IMR-90 (cell line): Measurements from ENCODE around the gene CFAP73. TPM values are rescaled to one million over a fixed set of nuclear protein-coding genes. Genes with fewer than 3 reads are reported as not detected.

Source experiments
- ATAC-seq: fragments of 200-7000 bp; cut with Tn5 transposase; 2 replicates; pipeline ENCODE4 v1.9.1; 2020; ENCODE audit warnings: low read depth, mild to moderate bottlenecking, moderate library complexity
- BruUV-seq: library from RNA; stranded (reverse); fragments of 400-500 nt; replicated peaks from 2 replicates; lab custom pipeline; 2021; lab: Mats Ljungman, UMichigan
- CTCF ChIA-PET: fragments of 300-600 bp; formaldehyde crosslinking; extraction: SDS; loops from one replicate; lab custom pipeline; 2021; ENCODE audit warnings: antibody characterized with exemption; lab: Yijun Ruan, JAX
- POLR2A ChIA-PET: fragments of 300-600 bp; sonication (Branson Sonifier 250); formaldehyde crosslinking; loops from one replicate; lab custom pipeline; 2022; ENCODE audit warnings: antibody characterized with exemption; ENCODE audit not compliant: unreplicated experiment; lab: Charles Lee
- DNase-seq: peaks from one replicate; pipeline ENCODE4 v3.0.0; 2013
- H2AFZ ChIP-seq: replicated peaks from 2 replicates; pipeline ENCODE3; 2013; ENCODE audit warnings: low read length, mild to moderate bottlenecking; ENCODE audit not compliant: poor library complexity
- H2AK5ac ChIP-seq: 2 replicates; pipeline ENCODE4 v1.6.1; 2013; ENCODE audit warnings: low read depth, low read length, inconsistent platforms
- H2AK9ac ChIP-seq: replicated peaks from 2 replicates; pipeline ENCODE3; 2013; ENCODE audit warnings: mild to moderate bottlenecking, low read depth, low read length, moderate library complexity; ENCODE audit not compliant: poor library complexity
- H2BK120ac ChIP-seq: 2 replicates; pipeline ENCODE4 v1.6.1; 2013; ENCODE audit warnings: low read depth, low read length, inconsistent platforms
- H2BK15ac ChIP-seq: 3 replicates; pipeline ENCODE4 v1.6.1; 2013; ENCODE audit warnings: low read depth, low read length, inconsistent platforms
- H2BK20ac ChIP-seq: 2 replicates; pipeline ENCODE4 v1.6.1; 2013; ENCODE audit warnings: low read depth, mild to moderate bottlenecking, inconsistent platforms, low read length, moderate library complexity
- H2BK5ac ChIP-seq: 2 replicates; pipeline ENCODE4 v1.6.1; 2013; ENCODE audit warnings: mild to moderate bottlenecking, low read depth, low read length, inconsistent platforms; ENCODE audit not compliant: poor library complexity, severe bottlenecking
- H3K14ac ChIP-seq: replicated peaks from 2 replicates; pipeline ENCODE4 v1.6.1; 2013; ENCODE audit warnings: low read depth, low read length, inconsistent platforms
- H3K18ac ChIP-seq: 2 replicates; pipeline ENCODE4 v1.6.1; 2013; ENCODE audit warnings: low read depth, low read length, control low read depth
- H3K23ac ChIP-seq: 2 replicates; pipeline ENCODE4 v1.6.1; 2013; ENCODE audit warnings: low read depth, low read length, inconsistent platforms
- H3K27ac ChIP-seq: 2 replicates; pipeline ENCODE4 v1.5.1; 2013; ENCODE audit warnings: mild to moderate bottlenecking, control low read depth, low read length; ENCODE audit not compliant: insufficient read depth
- H3K27me3 ChIP-seq: 2 replicates; pipeline ENCODE4 v1.6.1; 2013; ENCODE audit warnings: low read length; ENCODE audit not compliant: control insufficient read depth, insufficient read depth
- H3K36me3 ChIP-seq: 2 replicates; pipeline ENCODE4 v1.6.1; 2013; ENCODE audit warnings: low read length, mixed read lengths; ENCODE audit not compliant: control insufficient read depth, insufficient read depth
- H3K4ac ChIP-seq: 2 replicates; pipeline ENCODE4 v1.6.1; 2013; ENCODE audit warnings: low read depth, low read length, inconsistent platforms
- H3K4me1 ChIP-seq: 2 replicates; pipeline ENCODE4 v1.6.1; 2013; ENCODE audit warnings: low read length, mixed read lengths; ENCODE audit not compliant: control insufficient read depth, insufficient read depth
- H3K4me2 ChIP-seq: 2 replicates; pipeline ENCODE4 v1.6.1; 2013; ENCODE audit warnings: low read depth, mild to moderate bottlenecking, control low read depth, low read length, moderate library complexity
- H3K4me3 ChIP-seq: 2 replicates; pipeline ENCODE4 v1.5.1; 2013; ENCODE audit warnings: low read depth, mild to moderate bottlenecking, control low read depth, low read length, moderate library complexity; ENCODE audit not compliant: insufficient read depth
- H3K56ac ChIP-seq: 2 replicates; pipeline ENCODE4 v1.6.1; 2013; ENCODE audit warnings: low read length, inconsistent platforms; ENCODE audit not compliant: insufficient read depth; ENCODE audit errors: extremely low read depth
- H3K79me1 ChIP-seq, 2 experiments: 2 replicates each; pipeline ENCODE4 v1.6.1; 2013; ENCODE audit warnings: low read length in 2 of 2, inconsistent platforms in 1 of 2, low read depth in 1 of 2
- H3K9ac ChIP-seq: 2 replicates; pipeline ENCODE4 v1.6.1; 2013; ENCODE audit warnings: low read depth, low read length, control low read depth
- H3K9me1 ChIP-seq: 2 replicates; pipeline ENCODE4 v1.6.1; 2013; ENCODE audit warnings: low read length, inconsistent platforms; ENCODE audit not compliant: insufficient read depth
- H3K9me3 ChIP-seq: 2 replicates; pipeline ENCODE4 v1.6.1; 2013; ENCODE audit warnings: low read length; ENCODE audit not compliant: control insufficient read depth, insufficient read depth
- H4K20me1 ChIP-seq: 2 replicates; pipeline ENCODE4 v1.6.1; 2013; ENCODE audit warnings: low read length, inconsistent platforms; ENCODE audit not compliant: insufficient read depth
- H4K5ac ChIP-seq: 2 replicates; pipeline ENCODE4 v1.6.1; 2013; ENCODE audit warnings: mild to moderate bottlenecking, low read depth, low read length, control low read depth
- H4K8ac ChIP-seq, 2 experiments: 2 replicates each; pipeline ENCODE4 v1.6.1; 2013; ENCODE audit warnings: low read depth in 2 of 2, low read length in 2 of 2, control low read depth in 1 of 2, inconsistent platforms in 1 of 2
- H4K91ac ChIP-seq: 2 replicates; pipeline ENCODE4 v1.6.1; 2013; ENCODE audit warnings: low read depth, low read length, inconsistent platforms; ENCODE audit not compliant: insufficient read depth
- BHLHE40 ChIP-seq: fragments of 150-350 bp; IDR thresholded peaks from 2 replicates; pipeline ENCODE4 v1.6.1; 2016; ENCODE audit warnings: mild to moderate bottlenecking, low read depth, low read length
- CEBPB ChIP-seq: IDR thresholded peaks from 2 replicates; pipeline ENCODE4 v1.6.1; 2012; ENCODE audit warnings: low read depth, low read length, improper control_type of control experiment
- CTCF ChIP-seq: conservative IDR thresholded peaks from 2 replicates; pipeline ENCODE4 v1.5.1; 2012; ENCODE audit warnings: mild to moderate bottlenecking, low read depth, low read length, improper control_type of control experiment
- ELK1 ChIP-seq: fragments of 150-350 bp; IDR thresholded peaks from 2 replicates; pipeline ENCODE4 v1.6.1; 2016; ENCODE audit warnings: low read depth, mild to moderate bottlenecking, low read length, moderate library complexity, borderline replicate concordance
- FOS ChIP-seq: fragments of 150-350 bp; IDR thresholded peaks from 2 replicates; pipeline ENCODE4 v1.6.1; 2016; ENCODE audit warnings: low read depth, low read length
- MAFK ChIP-seq: IDR thresholded peaks from 2 replicates; pipeline ENCODE4 v1.6.1; 2012; ENCODE audit warnings: low read depth, low read length, improper control_type of control experiment
- MAZ ChIP-seq: IDR thresholded peaks from 2 replicates; pipeline ENCODE4 v1.6.1; 2012; ENCODE audit warnings: low read depth, mild to moderate bottlenecking, low read length, improper control_type of control experiment, moderate library complexity, borderline replicate concordance
- MXI1 ChIP-seq: IDR thresholded peaks from 2 replicates; pipeline ENCODE4 v1.6.1; 2012; ENCODE audit warnings: low read depth, mild to moderate bottlenecking, low read length, moderate library complexity, borderline replicate concordance
- NFE2L2 ChIP-seq: fragments of 150-350 bp; IDR thresholded peaks from 2 replicates; pipeline ENCODE4 v1.6.1; 2016; ENCODE audit warnings: low read depth, mild to moderate bottlenecking, low read length
- POLR2A ChIP-seq: IDR thresholded peaks from 2 replicates; pipeline ENCODE4 v1.6.1; 2012; ENCODE audit warnings: mild to moderate bottlenecking, low read depth, low read length
- RAD21 ChIP-seq: IDR thresholded peaks from 2 replicates; pipeline ENCODE4 v1.6.1; 2012; ENCODE audit warnings: low read length, improper control_type of control experiment
- RFX5 ChIP-seq: IDR thresholded peaks from 2 replicates; pipeline ENCODE4 v1.8.0; 2012; ENCODE audit warnings: low read depth, mild to moderate bottlenecking, low read length, moderate library complexity
- SMC3 ChIP-seq: fragments of 150-350 bp; IDR thresholded peaks from 2 replicates; pipeline ENCODE4 v1.6.1; 2016; ENCODE audit warnings: low read depth, mild to moderate bottlenecking, antibody characterized with exemption, low read length, moderate library complexity
- WGBS, 2 experiments: methylation state at CpG; one replicate each; pipeline versions ENCODE4 v1.1.5 to v1.1.7; 2013; ENCODE audit warnings: missing lambda C conversion rate in 2 of 2; ENCODE audit not compliant: insufficient read length in 1 of 2; ENCODE audit errors: extremely low coverage in 2 of 2; 5-methylcytosine and 5-hydroxymethylcytosine counted together
- dilution Hi-C: fragments of 300-500 bp; cut with HindIII; formaldehyde crosslinking; loops from one replicate; pipeline ENCODE4 v1.14.3; 2018; ENCODE audit warnings: low sequenced_read_pairs; ENCODE audit not compliant: unreplicated experiment
- in situ Hi-C: fragments of 300-500 bp; cut with MboI; formaldehyde crosslinking; loops from 3 replicates; pipeline ENCODE4 v1.14.3; 2019; ENCODE audit warnings: low sequenced_read_pairs, inconsistent platforms, mixed read lengths
- intact Hi-C: fragments of 100-400 bp; cut with micrococcal nuclease; formaldehyde crosslinking; loops from 2 replicates; pipeline ENCODE4 v1.10.0; 2022
- polyA plus RNA-seq, 3 experiments: library from polyadenylated mRNA; depleted of rRNA; stranded (reverse); fragments of >200 nt; gene quantifications; 2 replicates each; pipeline ENCODE4 v1.2.3, GENCODE V29; 2012; ENCODE audit warnings: low replicate concordance in 1 of 3
- total RNA-seq: library from RNA; depleted of rRNA; stranded (reverse); fragments of >200 nt; gene quantifications from 2 replicates; pipeline ENCODE4 v1.2.3, GENCODE V29; 2012

Gene CFAP73
- total and polyA plus RNA-seq, 2 of the 4 experiments (the other 2 are of a cell fraction), result not detected

GRCh38 chr12:113161415-113162016 is 12.0 kb downstream of the CFAP73 start:
- Histone ChIP-seq H3K79me1 (no peaks in the 10 kb centered on the region), H2AK5ac (no peak overlapping the region), H3K9me1 (peaks cover 4% of the 10 kb centered on the region; the same call in 1 of the 2 replicates), H3K9me3 (no peaks in the 10 kb centered on the region), H3K4me3 (no peak overlapping the region), H3K27me3 (no peaks in the 10 kb centered on the region), H3K27ac (no peak overlapping the region), H2BK5ac (no peak overlapping the region), H2BK120ac (no peak overlapping the region), H2BK15ac (no peak overlapping the region), H2AK9ac (no peak overlapping the region), H2AFZ (no peak overlapping the region), H2BK20ac (no peak overlapping the region), H4K20me1 (peaks cover 3% of the 10 kb centered on the region; the same call in 1 of the 2 replicates), H3K18ac (no peak overlapping the region), H4K5ac (no peak overlapping the region), H3K4me1 (peaks cover 8% of the 10 kb centered on the region), H4K8ac (no peak overlapping the region), H3K4ac (no peak overlapping the region), H3K23ac (no peak overlapping the region), H4K91ac (no peak overlapping the region), H3K56ac (no peak overlapping the region), H3K14ac (no peak overlapping the region), H3K9ac (no peak overlapping the region), H3K36me3 (peaks cover 52% of the 10 kb centered on the region), H3K4me2 (no peak overlapping the region)
- ChIA-PET POLR2A (no interaction called here), CTCF (no interaction called here)
- no TSS peak for BruUV-seq
- dilution Hi-C loops, result no loop called here
- intact Hi-C loops, result no loop called here
- no peak for TF ChIP-seq NFE2L2
- no peak for TF ChIP-seq CTCF
- TF ChIP-seq BHLHE40, result no peak
- no peak for TF ChIP-seq SMC3
- TF ChIP-seq FOS, result no peak
- TF ChIP-seq CEBPB, result no peak
- no peak for TF ChIP-seq RAD21
- no peak for TF ChIP-seq MAZ
- no peak for TF ChIP-seq MAFK
- no peak for TF ChIP-seq ELK1
- TF ChIP-seq RFX5, result no peak
- TF ChIP-seq POLR2A, result no peak
- TF ChIP-seq MXI1, result no peak
- no peak for DNase-seq
- WGBS, 2 experiments, result 59% methylated on average over 3 of the region's 26 CpGs; no CpG with 5 or more reads in 1 of the 2 experiments
- in situ Hi-C loops, result no loop called here
- no peak for ATAC-seq
